CD4-positive, alpha-beta T cell treated with Interleukin-2 at 100 ng/mL for 4 hours (primary cell): ENCODE data around the gene ZMYND8.
"Not testable (repeated sequence)": the region's sequence is repeated elsewhere in the genome, so short reads cannot be mapped to it uniquely, and the experiment has no call there.

Experiments used
- DNase-seq: peaks from one replicate; pipeline ENCODE4 v3.0.0-alpha.2; 2020; ENCODE audit warnings: low spot score

The ZMYND8 gene

DNA sequence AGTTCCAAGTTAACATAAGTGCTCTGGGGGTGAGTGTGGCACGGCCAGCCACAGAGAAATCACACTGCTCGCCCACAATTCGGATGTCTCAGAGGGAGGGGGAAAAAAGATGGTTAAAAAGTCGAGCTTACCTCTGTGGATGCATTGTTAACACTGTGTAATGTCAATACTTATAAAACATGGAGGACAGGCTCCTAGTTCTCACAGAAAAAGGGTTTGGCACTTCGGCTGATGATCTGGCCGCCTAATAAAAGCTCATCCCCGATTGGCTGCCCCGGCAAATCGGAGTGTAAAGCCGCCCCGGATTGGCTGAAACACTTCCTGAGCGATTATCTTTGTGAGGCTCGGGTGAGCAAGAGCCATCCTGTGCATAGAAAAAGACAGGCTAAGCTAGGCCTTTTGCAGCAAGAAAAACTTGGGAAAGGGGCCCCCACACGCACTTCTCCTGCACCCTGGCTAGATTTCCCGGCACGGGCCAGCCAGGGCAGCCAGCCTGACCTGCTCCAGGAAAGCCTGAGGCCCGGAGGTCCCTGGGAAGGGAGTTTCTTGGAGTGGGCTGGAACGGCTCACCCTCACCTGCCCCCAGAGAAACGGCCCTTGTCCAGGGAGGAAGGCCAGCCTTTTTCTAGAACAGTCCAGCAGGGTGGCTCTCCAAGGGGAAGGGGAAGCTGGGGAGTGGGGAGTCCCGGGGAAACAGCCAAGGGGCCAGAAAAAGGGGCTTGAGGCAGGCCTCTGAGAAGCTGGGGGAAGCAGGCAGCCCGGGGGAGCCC, at the start of gene ZMYND8:
Gene ZMYND8 (minus strand): TSS at position 174 of the 770 bp plus-strand sequence. CDS start 29 bp downstream, at position 145.
- DNase-seq = peak; percentile 99

DNA sequence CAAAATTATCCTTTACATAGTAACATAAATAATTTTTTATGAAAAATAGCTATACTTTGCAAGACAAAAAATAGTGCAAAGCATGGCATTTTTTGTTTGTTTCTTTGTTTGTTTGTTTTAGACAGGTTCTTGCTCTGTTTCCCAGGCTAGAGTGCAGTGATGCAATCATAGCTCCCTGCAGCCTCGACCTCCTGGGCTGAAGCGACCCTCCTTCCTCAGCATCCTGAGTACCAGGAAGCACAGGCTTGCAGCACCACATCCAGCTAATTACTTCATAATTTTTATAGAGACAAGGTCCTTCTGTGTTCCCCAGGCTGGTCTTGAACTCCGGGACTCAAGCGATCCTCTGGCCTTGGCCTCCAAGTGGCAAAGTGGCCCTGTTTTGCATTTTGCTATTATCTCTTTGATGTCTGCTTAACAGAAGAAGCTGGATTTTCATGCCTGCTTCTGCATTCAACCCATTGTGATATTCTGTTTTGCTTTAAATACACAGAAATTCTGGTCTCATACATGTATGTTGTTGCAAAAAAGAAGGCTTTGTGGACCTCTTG, 49.4 kb upstream of the ZMYND8 start:
- no peak for DNase-seq

DNA sequence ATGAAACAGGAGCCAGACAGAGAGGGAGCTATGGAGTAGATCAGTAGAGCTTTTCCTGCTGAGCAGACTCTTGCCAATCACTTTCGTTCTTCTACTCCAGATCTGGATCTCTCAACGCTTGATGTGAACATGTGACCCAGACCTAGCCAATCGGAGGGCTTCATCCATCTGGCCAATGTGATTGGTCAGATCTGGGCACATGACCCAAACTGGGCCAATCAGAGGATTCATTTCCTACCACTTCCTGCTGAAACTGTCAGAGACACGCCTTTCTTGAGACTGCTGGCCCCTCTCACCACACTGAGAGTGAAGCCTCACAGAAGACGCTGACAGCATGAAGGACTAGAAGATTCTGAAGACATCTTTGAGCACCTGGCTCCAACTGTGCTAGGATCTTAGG, 44.2 kb upstream of the ZMYND8 start:
- no peak for DNase-seq

DNA sequence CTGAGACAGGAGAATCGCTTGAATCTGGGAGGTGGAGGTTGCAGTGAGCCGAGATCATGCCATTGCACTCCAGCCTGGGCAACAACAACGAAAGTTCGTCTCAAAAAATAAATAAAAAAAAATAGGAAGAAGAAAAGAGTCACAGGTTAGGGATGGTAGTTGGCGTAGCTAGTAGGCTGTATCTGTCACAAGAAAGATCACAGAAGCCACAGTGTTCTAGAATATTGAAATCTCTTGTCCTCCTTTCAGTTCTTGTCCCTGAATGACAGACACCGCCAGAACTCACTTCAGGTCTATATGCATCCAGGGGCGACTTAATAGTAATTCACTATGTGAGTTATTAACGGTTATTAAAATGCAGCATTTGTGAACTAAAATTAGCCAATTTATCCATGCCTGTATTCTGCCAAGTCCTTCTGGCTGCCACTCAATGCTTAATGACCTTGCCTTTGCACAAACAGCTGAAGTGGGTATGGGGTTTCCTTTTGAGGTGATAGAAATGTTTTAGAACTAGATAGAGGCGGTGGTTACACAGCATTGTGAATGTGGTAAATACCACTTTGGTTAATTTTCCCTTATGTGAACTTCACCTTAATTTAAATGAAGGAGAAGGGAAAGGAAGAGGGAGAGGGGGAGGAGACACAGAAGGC, 41.3 kb upstream of the ZMYND8 start:
- no peak for DNase-seq

DNA sequence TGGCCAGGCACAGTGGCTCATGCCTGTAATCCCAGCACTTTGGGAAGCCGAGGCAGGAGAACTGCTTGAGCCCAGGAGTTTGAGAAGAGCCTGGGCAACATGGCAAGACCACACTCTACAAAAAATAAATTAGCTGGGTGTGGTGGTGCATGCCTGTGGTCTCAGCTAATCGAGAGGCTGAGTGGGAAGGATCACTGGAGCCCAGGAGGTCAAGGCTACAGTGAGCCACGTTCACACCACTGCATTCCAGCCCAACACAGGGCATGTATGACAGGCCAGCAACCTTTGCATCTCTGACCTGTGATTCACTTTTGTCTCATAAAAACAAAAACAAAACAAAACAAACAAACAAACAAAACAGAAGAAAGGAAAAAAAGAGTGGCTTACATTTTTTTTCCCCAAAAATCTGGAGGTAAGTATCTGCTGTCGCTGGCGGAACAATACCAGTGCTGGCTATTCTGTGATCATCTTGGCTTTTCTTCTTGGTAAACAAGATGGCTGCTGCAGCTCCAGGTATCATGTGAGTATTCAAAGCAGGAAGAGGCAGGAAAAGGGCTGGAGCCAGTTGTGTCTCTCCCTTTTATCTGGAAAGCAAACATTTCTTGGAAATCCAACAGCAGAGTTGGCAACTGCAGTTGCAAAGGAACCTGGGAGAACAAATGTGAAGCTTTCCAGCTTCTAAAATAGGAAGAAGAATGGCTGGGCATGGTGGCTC, 40.4 kb upstream of the ZMYND8 start:
- DNase-seq = no peak

DNA sequence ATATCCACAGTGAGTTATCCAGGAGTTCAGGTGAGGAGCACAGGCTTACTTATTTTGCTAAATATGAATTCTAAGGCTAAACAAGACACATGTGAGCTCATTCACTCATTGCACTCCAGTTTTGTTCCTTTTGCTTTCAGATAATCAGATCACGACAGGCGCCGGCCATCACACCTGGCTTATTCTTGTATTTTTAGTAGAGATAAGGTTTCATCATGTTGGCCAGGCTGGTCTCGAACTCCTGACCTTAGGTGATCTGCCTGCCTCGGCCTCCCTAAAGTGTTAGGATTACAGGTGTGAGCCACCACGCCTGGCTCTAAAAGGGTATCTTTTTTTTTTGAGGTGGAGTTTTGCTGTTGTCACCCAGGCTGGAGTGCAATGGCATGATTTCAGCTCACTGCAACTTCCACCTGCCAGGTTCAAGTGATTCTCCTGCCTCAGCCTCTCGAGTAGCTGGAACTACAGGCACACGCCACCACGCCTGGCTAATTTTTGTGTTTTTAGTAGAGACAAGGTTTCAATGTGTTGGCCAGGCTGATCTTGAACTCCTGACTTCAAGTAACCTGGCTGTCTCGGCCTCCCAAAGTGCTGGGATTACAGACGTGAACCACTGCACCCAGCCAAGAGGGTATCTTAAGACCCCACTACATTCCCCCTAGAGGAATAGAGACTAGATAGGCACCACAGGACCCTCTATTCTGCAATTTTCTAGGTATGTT, 37.5 kb upstream of the ZMYND8 start:
- not testable (repeated sequence) for DNase-seq

DNA sequence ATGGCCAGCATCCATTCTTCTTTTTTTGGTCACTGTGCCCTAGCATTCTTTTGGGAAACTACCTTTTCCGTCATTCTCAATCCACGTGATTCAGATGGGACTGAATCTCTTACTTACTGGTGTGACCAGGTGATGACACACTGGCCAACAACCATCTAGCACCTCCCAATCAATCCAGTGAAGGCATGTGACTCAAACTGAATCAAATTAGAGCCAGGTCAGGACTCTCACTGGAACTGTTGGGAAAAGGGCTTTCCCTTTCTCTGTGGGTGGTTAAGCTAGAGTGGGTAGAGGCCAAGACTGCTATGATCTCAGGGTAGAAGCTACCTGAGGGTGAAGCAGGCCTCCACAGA, 36.2 kb upstream of the ZMYND8 start:
- no peak for DNase-seq

DNA sequence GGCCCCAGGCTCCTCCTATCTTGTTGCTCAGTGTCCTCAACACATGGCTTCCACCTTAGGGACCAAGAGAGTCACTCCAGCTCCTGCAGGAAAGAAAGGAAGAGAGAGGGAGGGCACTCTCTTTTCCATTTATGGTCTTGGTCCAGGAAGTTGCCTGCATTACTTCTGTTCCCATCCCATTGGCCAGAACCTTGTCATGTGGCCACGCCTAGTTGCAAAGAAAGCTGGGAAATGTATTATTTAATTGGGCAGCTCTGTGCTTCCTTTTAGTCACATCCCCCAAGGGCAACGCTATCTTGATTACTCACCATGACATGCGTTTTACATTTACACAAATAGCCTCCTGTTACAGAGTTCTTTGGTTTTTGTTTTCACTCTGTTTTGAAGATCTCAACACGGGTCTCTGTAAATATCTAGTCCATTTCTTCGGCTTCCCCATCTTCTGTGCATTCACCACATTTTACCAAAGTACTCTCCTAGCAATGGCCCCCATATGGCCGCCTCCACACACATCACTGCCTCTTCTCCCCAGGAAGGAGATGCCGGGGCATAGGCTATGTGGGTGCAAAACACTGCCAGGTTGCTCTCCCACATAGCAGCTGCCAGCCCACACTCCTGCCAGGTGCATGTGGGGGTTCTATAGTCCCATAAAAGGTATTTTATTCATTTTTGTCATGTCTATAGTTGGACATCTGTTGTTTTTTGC, 35.7 kb upstream of the ZMYND8 start:
- DNase-seq = no peak

DNA sequence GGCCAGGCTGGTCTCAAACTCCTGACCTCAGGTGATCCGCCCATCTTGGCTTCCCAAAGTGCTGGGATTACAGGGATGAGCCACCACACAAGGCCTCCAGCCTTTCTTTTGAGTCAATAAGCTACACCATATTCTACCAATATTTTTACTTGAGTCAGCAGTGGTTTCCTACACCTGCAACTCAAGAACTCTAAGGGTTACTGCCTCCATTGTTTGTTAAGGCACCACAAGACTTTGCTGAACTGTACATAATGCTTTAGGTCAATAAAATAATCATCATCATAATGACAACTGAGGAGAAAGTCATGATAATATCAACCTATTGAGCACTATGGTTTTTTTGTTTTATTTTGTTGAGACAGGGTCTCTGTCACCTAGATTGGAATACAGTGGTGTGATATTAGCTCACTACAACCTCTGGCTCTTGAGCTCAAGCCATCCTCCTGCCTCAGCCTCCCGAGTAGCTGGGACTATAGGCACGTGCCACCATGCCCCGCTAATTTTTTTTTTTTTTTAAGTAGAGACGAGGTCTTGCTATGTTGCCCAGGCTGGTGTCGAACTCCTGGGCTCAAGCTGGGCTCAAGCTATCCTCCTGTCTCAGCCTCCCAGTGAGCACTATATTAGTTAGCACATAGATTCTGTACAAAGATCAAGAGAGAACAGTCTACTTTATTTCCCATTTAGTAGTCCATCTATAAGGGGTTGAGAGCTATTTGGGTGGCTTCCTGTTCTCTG, 34.9 kb upstream of the ZMYND8 start:
- no peak for DNase-seq

DNA sequence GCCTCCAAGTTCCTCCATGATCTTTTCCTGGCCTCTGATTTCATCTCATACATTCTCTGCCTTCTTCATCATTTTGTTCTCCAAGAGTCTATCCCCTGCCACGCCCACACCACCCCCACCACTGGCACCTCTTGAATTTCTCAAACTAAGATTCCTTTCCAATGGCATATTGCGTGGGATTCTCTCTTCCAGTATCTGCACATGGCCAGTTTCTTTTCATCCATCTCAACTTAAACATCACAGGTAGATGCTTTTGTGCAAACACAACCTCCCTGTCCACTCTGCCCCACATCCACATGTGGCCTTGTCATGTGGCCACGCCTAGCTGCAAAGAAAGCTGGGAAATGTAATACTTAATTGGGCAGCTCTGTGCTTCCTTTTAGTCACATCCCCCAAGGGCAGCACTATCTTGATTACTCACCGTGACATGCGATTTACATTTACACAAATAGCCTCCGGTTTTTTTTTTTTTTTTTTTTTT, 33.4 kb upstream of the ZMYND8 start:
- no peak for DNase-seq

DNA sequence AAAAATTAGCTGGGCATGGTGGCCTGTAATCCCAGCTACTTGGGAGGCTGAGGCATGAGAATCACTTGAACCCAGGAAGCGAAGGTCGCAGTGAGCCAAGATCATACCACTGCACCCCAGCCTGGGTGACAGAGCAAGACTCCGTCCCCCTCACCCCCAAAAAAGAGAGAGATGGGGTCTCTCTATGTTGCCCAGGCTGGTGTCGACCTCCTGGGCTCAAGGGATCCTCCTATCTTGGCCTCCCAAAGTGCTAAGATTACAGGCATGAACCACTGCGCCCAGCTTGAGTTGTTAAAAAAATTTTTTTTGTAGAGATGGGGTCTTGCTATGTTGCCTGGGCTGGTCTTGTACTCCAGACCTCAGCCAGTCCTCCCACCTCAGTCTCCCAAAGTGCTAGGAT, 29.5 kb upstream of the ZMYND8 start:
- DNase-seq = not testable (repeated sequence)

DNA sequence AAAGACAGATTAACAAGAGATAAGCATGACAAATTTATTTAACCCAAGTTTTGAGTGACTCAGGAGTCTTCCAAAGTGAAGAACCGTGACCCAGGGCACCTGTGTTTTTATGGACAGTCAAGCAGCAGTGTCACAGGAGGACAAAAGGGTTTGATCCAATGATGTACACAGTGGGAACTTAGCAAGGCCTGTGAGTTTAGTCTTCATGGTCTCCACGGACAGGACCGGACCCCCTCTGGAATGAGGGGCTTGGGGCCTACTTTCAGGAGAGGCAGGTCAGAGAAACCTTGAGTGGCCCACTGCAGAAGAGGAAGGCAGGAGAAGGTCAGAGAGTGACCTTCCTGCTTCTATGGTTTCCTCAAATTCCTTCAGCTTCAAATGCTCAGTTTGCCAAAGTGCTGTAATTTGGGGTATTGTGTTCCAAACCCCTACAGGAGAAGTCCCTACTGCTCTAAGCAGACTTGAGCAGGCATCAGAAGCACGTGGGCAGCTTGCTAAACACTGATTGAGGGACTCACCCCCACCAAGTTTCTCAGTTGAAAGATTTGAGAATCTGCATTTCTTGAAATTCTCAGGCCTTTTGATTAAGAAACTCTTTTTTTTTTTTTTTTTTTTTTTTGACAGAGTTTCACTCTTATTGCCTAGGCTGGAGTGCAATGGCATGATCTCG, 26.4 kb upstream of the ZMYND8 start:
- no peak for DNase-seq

DNA sequence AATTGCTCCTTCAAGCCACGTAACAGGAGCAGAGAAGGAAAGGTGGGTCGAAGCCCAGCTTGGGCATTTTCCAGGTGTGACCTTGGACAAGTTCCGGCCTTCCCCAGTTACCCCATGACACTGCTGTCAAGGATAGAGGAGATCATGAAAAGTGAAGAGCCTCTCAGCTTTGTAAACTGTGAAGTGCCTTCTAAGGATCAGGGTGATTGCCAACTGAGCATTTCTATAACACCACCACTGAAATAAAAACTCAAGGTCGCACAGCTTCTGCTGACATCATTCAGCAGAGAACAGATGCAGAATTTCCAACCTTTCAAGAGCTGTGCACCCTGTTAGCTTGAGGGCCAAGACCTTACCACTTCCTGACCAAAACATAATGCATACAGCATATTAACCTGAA, 24.0 kb upstream of the ZMYND8 start:
- no peak for DNase-seq

DNA sequence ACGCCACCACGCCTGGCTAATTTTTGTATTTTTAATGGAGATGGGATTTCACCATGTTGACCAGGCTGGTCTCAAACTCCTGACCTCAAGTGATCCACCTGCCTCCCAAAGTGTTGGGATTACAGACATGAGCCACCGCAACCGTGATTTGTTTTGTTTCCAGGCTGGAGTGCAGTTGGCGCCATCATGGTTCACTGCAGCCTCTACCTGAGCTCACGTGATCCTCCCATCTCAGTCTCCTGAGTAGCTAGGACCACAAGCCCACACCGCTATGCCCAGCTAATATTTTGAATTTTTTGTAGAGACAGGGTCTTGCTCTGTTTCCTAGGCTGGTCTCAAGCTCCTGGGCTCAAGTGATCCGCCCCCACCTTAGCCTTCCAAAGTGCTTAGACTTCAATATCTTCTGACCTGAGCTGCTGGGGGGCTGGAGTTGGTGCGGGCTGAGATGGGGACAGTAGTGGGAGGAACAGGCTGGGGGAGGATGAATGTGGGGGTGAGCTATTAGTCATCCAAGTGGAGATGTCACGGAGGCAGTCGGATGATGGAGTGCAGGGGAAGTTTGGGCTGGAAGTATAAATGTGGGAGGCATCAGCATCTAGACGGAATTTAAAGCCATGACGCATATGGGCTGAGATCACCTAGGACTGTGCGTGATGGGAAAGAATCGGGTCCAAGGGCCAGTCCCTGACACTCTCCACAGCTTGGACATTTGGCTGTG, 23.1 kb upstream of the ZMYND8 start:
- DNase-seq = no peak

DNA sequence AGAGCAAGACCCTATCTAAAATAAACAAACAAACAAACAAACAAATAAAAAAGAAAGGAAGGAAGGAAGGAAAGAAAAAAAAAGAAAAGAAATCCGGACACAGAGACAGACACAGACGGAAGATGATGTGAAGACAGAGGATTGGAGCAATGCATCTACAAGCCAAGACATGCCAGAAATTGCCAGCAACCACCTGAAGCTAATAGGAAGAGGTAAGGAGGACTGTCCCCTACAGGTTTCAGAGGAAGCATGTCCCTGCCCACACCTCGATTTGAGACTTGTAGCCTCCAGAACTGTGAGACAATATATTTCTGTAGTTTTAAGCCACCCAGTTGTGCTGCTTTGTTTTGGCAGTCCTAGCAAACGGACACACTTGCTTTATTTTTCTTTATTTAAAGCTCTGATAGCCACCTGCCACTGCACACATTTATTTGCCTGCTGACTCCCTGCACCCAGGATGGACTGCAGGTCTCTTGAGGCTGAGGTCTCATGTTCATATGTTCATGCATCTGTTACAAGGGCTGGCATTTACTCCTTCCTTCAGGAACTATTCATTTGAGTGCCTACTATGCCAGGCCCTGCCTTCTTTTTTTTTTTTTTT, 20.7 kb upstream of the ZMYND8 start:
- DNase-seq = no peak

DNA sequence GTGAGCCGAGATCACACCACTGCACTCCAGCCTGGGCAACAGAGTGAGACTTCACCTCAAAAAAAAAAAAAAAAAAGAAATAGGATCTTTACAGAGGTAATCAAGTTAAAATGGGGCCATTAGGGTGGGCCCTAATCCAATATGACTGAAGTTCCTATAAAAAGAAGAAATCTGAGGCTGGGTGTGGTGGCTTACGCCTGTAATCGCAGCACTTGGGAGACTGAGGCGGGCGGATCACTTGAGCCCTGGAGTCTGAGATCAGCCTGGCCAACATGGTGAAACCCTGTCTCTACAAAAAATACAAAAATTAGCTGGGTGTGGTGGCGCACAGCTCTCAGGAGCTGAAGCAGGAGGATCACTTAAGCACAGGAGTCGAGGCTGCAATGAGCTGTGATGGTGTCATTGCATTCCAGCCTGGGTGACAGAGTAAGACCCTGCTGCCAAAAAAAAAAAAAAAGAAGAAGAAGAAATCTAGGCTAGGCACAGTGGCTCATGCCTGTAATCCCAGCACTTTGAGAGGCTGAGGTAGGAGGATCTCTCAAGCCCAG, 19.7 kb upstream of the ZMYND8 start:
- DNase-seq = not testable (repeated sequence)

DNA sequence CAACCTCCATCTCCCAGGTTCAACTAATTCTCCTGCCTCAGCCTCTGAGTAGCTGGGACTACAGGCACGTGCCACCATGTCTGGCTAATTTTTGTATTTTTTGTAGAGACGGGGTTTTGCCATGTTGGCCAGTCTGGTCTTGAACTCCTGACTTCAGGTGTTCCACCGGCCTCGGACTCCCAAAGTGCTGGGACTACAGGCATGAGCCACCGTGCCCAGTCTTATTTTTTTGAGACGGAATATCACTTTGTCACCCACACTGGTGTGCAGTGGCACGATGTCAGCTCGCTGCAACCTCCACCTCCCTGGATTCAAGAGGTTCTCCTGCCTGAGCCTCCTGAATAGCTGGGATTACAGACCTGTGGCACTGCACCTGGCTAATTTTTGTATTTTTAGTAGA, 17.6 kb upstream of the ZMYND8 start:
- DNase-seq = not testable (repeated sequence)

DNA sequence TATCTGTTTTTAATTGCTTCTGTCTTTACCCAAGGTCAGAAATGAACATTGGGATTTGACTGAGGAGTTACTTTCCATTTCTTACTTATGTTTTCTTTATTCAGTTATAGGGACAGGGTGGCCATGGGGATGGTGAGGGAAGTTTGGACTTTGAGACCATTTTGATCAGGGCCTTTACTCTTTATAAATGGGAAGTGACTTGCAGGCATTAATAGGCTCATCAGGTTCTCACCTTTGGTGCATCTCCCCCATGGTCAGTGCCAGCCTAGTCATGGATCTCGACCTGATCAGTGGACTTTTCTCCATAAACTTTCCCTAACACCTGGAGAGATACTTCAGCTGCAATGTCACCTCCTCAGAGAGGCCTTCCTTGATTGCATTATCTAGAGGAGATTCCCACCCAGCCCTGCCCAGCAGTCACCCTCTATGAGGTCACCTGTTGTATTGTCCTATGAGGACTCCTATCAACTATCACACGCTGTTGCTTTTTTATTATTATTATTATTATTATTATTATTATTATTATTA, 16.8 kb upstream of the ZMYND8 start:
- no peak for DNase-seq
